K562 (cell line): ENCODE data around the gene EFNA1. TPM values are rescaled to one million over a fixed set of nuclear protein-coding genes. Genes with fewer than 3 reads are reported as not detected.
A peak's percentile ranks its signal among the peaks of the same experiment; 100 is the strongest.

ENCODE experiments used
- ARNT ChIP-seq, 2 experiments: fragments of 450-650 bp; IDR thresholded peaks; 2 replicates each; pipeline ENCODE4 v1.6.1; 2016; ENCODE audit warnings: mild to moderate bottlenecking in 1 of 2
- CEBPB ChIP-seq: fragments of 450-650 bp; IDR thresholded peaks from 2 replicates; pipeline ENCODE4 v1.6.1; 2016; ENCODE audit warnings: missing genetic modification characterization, missing compliant biosample characterization
- ETS2 ChIP-seq: IDR thresholded peaks from 2 replicates; pipeline ENCODE4 v1.6.1; 2016; ENCODE audit warnings: borderline replicate concordance, missing genetic modification characterization, mild to moderate bottlenecking, moderate library complexity, missing compliant biosample characterization; ENCODE audit not compliant: poor library complexity, severe bottlenecking
- ETV6 ChIP-seq, 3 experiments: fragments of 150-350 bp in 1 of 3; sonication (generic) in 1 of 3; formaldehyde crosslinking in 1 of 3; IDR thresholded peaks; 2 replicates each; pipeline versions ENCODE4 v1.6.1 to v1.8.0; 2014 to 2022; ENCODE audit warnings: borderline replicate concordance in 2 of 3, low read depth in 2 of 3, antibody characterized with exemption in 1 of 3, low read length in 1 of 3, mild to moderate bottlenecking in 1 of 3, missing genetic modification reagents in 1 of 3
- FUS ChIP-seq: fragments of 200-400 bp; formaldehyde crosslinking; optimal IDR thresholded peaks from 2 replicates; pipeline ENCODE3; 2017; ENCODE audit warnings: low read depth, low read length
- GTF2E2 ChIP-seq: fragments of 200-800 bp; sonication (Bioruptor generic); IDR thresholded peaks from 2 replicates; pipeline ENCODE4 v1.6.1; 2016; ENCODE audit warnings: missing genetic modification characterization, missing compliant biosample characterization
- HNRNPK ChIP-seq: fragments of 200-400 bp; formaldehyde crosslinking; IDR thresholded peaks from one replicate; pipeline ENCODE4 v1.6.1; 2018; ENCODE audit warnings: mild to moderate bottlenecking, low read depth, low read length; ENCODE audit not compliant: poor library complexity, severe bottlenecking
- ID3 ChIP-seq, 2 experiments: fragments of 250-450 bp in 1 of 2; fragments of 450-650 bp in 1 of 2; sonication (Bioruptor Pico) in 1 of 2; IDR thresholded peaks; 2 replicates each; pipeline versions ENCODE4 v1.6.1 to v1.8.0; 2016 to 2021; ENCODE audit warnings: mild to moderate bottlenecking in 2 of 2, moderate library complexity in 2 of 2, missing compliant biosample characterization in 1 of 2, missing genetic modification characterization in 1 of 2
- KDM1A ChIP-seq, 2 experiments: fragments of 450-650 bp; IDR thresholded peaks; 2 replicates each; pipeline ENCODE4 v1.6.1; 2016; ENCODE audit warnings: mild to moderate bottlenecking in 2 of 2
- MTF1 ChIP-seq: fragments of 250-450 bp; sonication (Bioruptor Pico); IDR thresholded peaks from 2 replicates; pipeline ENCODE4 v1.9.0; 2021; ENCODE audit warnings: moderate library complexity, mild to moderate bottlenecking, inconsistent platforms, borderline replicate concordance
- MYBL2 ChIP-seq, 2 experiments: fragments of 450-650 bp in 1 of 2; sonication (generic) in 1 of 2; formaldehyde crosslinking in 1 of 2; IDR thresholded peaks; 2 replicates each; pipeline versions ENCODE4 v1.6.1 to v1.8.1; 2017 to 2022; ENCODE audit warnings: borderline replicate concordance in 1 of 2, inconsistent platforms in 1 of 2, low read depth in 1 of 2, mild to moderate bottlenecking in 1 of 2, missing genetic modification reagents in 1 of 2, moderate library complexity in 1 of 2
- NRF1 ChIP-seq, 2 experiments: fragments of 450-650 bp; IDR thresholded peaks in 1 of 2; conservative IDR thresholded peaks in 1 of 2; 2 replicates each; pipeline ENCODE4 v1.6.1; 2014; ENCODE audit warnings: mild to moderate bottlenecking in 2 of 2
- PRDM10 ChIP-seq: fragments of 450-650 bp; IDR thresholded peaks from 2 replicates; pipeline ENCODE4 v1.6.1; 2018; ENCODE audit not compliant: partially characterized antibody
- RAD21 ChIP-seq, 2 experiments: fragments of 250-450 bp in 1 of 2; fragments of 450-650 bp in 1 of 2; sonication (Bioruptor Pico) in 1 of 2; formaldehyde crosslinking in 1 of 2; IDR thresholded peaks in 1 of 2; conservative IDR thresholded peaks in 1 of 2; 2 replicates each; pipeline versions ENCODE4 v1.4.0 to v1.8.0; 2020 to 2022; ENCODE audit warnings: mild to moderate bottlenecking in 2 of 2, moderate library complexity in 1 of 2
- SIRT6 ChIP-seq: IDR thresholded peaks from one replicate; pipeline ENCODE4 v1.6.1; 2012; ENCODE audit warnings: low read depth, mild to moderate bottlenecking, control low read depth, inconsistent platforms, low read length, moderate library complexity
- SMC3 ChIP-seq: conservative IDR thresholded peaks from 2 replicates; pipeline ENCODE4 v1.6.1; 2011; ENCODE audit warnings: low read depth, low read length, improper control_type of control experiment; ENCODE audit not compliant: insufficient read depth
- SP1 ChIP-seq: sonication (generic); formaldehyde crosslinking; IDR thresholded peaks from 2 replicates; pipeline ENCODE4 v1.8.1; 2022; ENCODE audit warnings: mild to moderate bottlenecking, missing genetic modification reagents
- USF2 ChIP-seq: sonication (generic); formaldehyde crosslinking; IDR thresholded peaks from 2 replicates; pipeline ENCODE4 v1.5.0; 2020; ENCODE audit warnings: missing genetic modification reagents
- ZNF124 ChIP-seq: sonication (generic); formaldehyde crosslinking; IDR thresholded peaks from 2 replicates; pipeline ENCODE4 v1.8.1; 2022; ENCODE audit warnings: missing genetic modification reagents
- ZNF431 ChIP-seq: sonication (generic); formaldehyde crosslinking; IDR thresholded peaks from 2 replicates; pipeline ENCODE4 v1.8.0; 2022; ENCODE audit warnings: mild to moderate bottlenecking, missing genetic modification reagents
- ZNF445 ChIP-seq: fragments of 250-450 bp; sonication (Bioruptor Pico); IDR thresholded peaks from 2 replicates; pipeline ENCODE4 v1.4.0; 2020; ENCODE audit warnings: low read depth, mild to moderate bottlenecking, moderate library complexity
- polyA plus RNA-seq, 8 experiments: library from polyadenylated mRNA; depleted of rRNA in 4 of 8; stranded (reverse) in 5 of 8; unstranded in 3 of 8; fragments of >200 nt; fragmentation: Nextera tagmentation in 2 of 8; fragmentation: Illumina TruSeq in 1 of 8; extraction: Ambion mirVana in 2 of 8; extraction: Trizol in 1 of 8; gene quantifications; 2 replicates each; pipeline versions ENCODE4 v1.2.1 to v1.2.3, GENCODE V29; 2011 to 2014; ENCODE audit warnings: inconsistent platforms in 1 of 8, missing spikeins in 1 of 8
- total RNA-seq, 7 experiments: library from RNA; depleted of rRNA in 6 of 7; stranded (reverse); fragments of >200 nt in 6 of 7; fragmentation: Illumina TruSeq in 2 of 7; extraction: Trizol in 2 of 7; gene quantifications; 2 replicates each; pipeline versions ENCODE4 v1.2.1 to v1.2.3, GENCODE V29; 2011 to 2021; ENCODE audit warnings: low replicate concordance in 1 of 7

EFNA1 gene
- total and polyA plus RNA-seq, 9 of the 15 experiments (the other 6 are each of a cell fraction or from before 2014, with no cell fraction given), result 2.1 to 9.3 (median 3.0) TPM

GRCh38 chr1:155172732-155173477, 45.2 kb downstream of the EFNA1 start, which contains the start of gene KRTCAP2 (continued):
- TF ChIP-seq SMC3, result peak; percentile 71
- no peak for TF ChIP-seq HNRNPK
- TF ChIP-seq ZNF124 (CRISPR knock-in tag), result no peak
- TF ChIP-seq GTF2E2 (tag), result no peak
- no peak for TF ChIP-seq SIRT6
- 0 out of 4 replicates have a peak, but pooled peaks have one; percentile 17 to 46 for TF ChIP-seq ARNT (IDR thresholded peaks at IDR 0.05)
- TF ChIP-seq USF2 (CRISPR knock-in tag), result no peak
- TF ChIP-seq CEBPB, result no peak
- no peak for TF ChIP-seq ETS2 (tag)
- peak; percentile 97 to 98 for TF ChIP-seq NRF1 (conservative IDR thresholded peaks at IDR 0.05 in 1 of 2, IDR thresholded peaks at IDR 0.05 in 1 of 2)
- no peak for TF ChIP-seq FUS
- TF ChIP-seq RAD21 (CRISPR knock-in tag; conservative IDR thresholded peaks at IDR 0.05 in 1 of 2, IDR thresholded peaks at IDR 0.05 in 1 of 2), result peak in 1 of 2 experiments; percentile 47; a peak in 3 of 4 replicates
- no peak for TF ChIP-seq ID3 (CRISPR knock-in tag; IDR thresholded peaks at IDR 0.05)
- 0 out of 2 replicates have a peak, but pooled peaks have one; percentile 33 for TF ChIP-seq ID3 (tag; IDR thresholded peaks at IDR 0.05)
- no peak for TF ChIP-seq ZNF431 (CRISPR knock-in tag)
- no peak for TF ChIP-seq ETV6 (IDR thresholded peaks at IDR 0.05; ENCODE audit: borderline replicate concordance in 1 of 2, low read depth in 2 of 2, low read length in 1 of 2)
- TF ChIP-seq ETV6 (CRISPR knock-in tag; IDR thresholded peaks at IDR 0.05; ENCODE audit: borderline replicate concordance), result no peak
- TF ChIP-seq MTF1 (CRISPR knock-in tag), result no peak
- TF ChIP-seq MYBL2 (IDR thresholded peaks at IDR 0.05; ENCODE audit: low read depth), result no peak
- TF ChIP-seq MYBL2 (CRISPR knock-in tag; IDR thresholded peaks at IDR 0.05; ENCODE audit: borderline replicate concordance), result no peak
- peak; percentile 77 for TF ChIP-seq SP1 (CRISPR knock-in tag)
- TF ChIP-seq PRDM10, result peak; percentile 47
- TF ChIP-seq ZNF445 (CRISPR knock-in tag), result no peak
- TF ChIP-seq KDM1A (IDR thresholded peaks at IDR 0.05), result no peak
